GM19035 (cell line): Measurements from ENCODE around the gene RPL10.
A peak's percentile ranks its signal among the peaks of the same experiment; 100 is the strongest.
"Not testable (repeated sequence)": the region's sequence is repeated elsewhere in the genome, so short reads cannot be mapped to it uniquely, and the experiment has no call there.

Source experiments
- ATAC-seq: cut with Tn5 transposase; IDR thresholded peaks from one replicate; pipeline ENCODE4 v1.9.1; 2021; ENCODE audit not compliant: unreplicated experiment

RPL10 gene

DNA sequence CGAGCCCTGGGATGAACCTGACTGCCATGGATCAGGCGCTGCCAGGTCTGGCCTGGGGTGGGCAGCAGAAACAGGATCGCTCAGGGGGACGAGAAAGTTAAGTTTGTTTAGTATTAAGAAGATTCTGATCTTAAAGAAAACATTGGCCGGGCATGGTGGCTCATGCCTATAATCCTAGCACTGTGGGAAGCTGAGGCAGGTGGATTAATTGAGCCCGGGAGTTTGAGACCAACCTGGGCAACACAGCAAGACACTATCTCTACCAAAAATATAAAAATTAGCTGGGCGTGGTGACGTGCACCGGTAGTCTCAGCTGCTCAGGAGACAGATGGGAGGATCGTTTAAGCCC is 23.0 kb upstream of the RPL10 start:
- ATAC-seq, result no peak

DNA sequence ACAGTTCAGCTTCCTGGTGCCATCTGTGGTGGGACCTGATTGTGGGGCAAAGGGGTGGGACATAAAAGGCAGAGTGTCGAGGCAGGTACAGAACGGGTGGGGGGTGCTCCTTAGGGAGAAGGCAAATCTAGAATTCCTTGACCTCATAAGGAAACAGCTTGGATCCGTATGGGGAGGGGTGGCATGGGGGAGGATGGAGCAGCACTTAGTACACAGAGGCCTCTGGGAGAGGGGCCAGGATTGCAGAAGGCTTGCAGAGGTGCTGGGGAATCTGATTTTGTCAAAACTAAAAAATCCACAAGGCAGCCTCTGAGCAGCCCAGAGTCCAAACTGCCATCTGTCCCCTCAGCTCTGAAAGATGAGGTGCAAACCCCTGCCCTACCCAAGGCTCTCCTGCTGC is 21.4 kb upstream of the RPL10 start:
- ATAC-seq, result no peak

DNA sequence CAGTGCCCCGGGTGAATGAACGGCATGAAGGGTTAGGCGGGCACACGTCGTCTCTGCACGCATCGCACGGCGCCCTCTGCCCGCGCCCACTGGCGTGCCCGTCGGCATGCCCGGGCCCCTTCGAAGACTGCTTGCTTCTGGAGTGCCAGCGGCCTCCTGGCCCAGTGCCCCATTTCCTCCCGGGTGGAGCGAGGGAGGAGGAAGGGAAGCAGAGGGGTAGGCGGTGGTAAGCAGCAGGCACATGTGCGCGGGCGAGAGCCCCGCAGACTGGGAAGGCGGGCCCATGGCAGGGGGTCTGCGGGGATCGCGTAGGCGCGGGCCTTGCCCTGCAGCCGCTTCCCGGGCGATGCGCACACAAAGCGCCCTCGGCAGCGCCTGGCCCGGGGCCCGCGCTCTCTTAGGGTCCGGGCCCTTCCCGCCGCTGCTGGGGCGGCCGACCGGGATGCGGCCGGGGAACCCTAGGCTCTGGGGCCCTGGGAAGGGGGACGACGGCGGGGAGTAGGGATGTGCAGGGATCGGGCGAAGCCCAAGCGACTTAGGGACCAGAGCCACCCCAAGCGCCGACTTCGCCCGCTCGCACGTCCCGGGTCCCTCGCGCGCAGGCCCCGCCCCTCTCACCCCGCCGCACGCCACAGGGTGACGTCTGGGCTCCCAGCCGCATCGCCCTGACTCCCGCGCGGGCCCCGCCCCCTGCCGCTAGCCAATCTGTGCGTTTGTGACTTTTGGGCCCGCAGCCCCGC is 19.9 kb upstream of the RPL10 start:
- ATAC-seq, result peak; percentile 4

DNA sequence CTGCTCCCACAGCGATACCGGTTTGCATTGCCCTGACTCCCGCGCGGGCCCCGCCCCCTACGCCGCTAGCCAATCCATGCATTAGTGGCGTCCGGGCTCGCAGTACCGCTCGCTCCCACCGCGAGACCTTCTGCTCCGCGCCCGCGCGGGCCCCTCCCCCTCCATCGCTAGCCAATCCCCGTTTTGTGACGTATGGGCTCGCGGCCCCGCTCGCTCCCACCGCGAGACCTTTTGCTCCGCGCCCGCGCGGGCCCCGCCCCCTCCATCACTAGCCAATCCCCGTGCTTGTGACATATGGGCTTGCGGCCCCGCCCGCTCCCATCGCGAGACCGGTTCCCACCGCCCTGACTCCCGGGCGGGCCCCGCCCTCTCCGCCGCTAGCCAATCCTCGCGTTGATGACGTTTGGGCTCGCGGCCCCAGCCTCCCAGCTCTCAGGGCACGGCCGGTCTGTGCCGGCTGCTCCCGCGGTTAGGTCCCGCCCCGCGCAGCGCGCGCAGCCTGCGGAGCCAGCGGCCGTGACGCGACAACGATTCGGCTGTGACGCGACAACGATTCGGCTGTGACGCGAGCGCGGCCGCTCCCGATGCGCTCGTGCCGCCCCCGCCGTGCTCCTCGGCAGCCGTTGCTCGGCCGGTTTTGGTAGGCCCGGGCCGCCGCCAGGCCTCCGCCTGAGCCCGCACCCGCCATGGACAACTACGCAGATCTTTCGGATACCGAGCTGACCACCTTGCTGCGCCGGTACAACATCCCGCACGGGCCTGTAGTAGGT is 19.2 kb upstream of the RPL10 start, which contains the start of gene EMD:
EMD (plus strand) TSS at position 497 of the 770 bp plus-strand sequence; CDS start at position 687, 190 bp downstream.
- ATAC-seq, result peak; percentile 78

DNA sequence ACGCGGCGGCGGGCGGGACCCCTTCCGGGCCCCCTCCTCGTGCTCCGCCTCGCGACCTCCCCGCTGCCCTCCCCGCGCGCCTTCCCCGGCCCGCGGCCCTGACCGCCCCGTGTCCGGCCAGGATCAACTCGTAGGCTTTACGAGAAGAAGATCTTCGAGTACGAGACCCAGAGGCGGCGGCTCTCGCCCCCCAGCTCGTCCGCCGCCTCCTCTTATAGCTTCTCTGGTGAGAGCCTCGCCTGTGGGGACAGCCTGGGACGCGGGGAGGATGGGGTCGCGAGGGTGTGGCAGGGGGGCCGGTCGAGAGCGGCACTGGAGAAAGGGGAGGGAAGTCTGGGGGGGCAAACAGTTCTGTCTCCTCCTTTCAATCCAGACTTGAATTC is 18.6 kb upstream of the RPL10 start:
- no peak for ATAC-seq

DNA sequence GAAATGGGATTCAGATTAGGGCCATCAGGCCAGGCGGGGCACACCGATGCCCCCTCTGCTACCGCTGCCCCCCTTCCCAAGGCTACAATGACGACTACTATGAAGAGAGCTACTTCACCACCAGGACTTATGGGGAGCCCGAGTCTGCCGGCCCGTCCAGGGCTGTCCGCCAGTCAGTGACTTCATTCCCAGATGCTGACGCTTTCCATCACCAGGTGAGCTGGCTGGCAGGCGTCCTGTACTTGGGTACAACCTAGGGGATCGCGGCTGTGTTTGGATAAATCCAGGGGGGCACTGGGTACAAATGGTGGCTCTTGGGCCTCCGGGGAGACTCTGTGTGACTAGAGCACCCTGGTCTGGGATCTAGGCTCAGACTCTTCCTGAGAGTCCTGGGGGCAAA is 18.0 kb upstream of the RPL10 start:
- no peak for ATAC-seq

DNA sequence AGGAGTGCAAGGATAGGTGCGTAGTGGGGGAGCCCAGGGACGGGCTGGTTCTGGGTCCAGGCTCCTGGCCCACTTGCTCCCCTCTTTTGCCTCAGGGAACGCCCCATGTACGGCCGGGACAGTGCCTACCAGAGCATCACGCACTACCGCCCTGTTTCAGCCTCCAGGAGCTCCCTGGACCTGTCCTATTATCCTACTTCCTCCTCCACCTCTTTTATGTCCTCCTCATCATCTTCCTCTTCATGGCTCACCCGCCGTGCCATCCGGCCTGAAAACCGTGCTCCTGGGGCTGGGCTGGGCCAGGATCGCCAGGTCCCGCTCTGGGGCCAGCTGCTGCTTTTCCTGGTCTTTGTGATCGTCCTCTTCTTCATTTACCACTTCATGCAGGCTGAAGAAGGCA is 17.4 kb upstream of the RPL10 start:
- ATAC-seq, result no peak

DNA sequence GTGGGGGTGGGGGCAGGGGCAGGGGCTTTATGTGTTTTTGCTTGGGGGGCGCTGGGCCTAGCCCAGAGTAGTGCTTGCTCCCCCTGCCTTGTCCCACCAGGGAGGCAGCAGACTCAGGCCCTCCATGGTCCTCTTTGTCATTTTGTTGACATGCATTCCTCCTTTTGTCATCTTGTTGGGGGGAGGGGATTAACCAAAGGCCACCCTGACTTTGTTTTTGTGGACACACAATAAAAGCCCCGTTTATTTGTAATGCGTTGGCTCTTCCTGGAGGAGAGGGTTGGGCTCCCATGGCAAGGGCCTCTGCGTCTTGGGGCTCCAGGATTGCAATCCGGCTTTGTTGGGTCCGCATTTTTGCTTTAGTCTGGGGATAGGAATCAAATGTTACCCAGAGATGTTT is 16.9 kb upstream of the RPL10 start:
- no peak for ATAC-seq

DNA sequence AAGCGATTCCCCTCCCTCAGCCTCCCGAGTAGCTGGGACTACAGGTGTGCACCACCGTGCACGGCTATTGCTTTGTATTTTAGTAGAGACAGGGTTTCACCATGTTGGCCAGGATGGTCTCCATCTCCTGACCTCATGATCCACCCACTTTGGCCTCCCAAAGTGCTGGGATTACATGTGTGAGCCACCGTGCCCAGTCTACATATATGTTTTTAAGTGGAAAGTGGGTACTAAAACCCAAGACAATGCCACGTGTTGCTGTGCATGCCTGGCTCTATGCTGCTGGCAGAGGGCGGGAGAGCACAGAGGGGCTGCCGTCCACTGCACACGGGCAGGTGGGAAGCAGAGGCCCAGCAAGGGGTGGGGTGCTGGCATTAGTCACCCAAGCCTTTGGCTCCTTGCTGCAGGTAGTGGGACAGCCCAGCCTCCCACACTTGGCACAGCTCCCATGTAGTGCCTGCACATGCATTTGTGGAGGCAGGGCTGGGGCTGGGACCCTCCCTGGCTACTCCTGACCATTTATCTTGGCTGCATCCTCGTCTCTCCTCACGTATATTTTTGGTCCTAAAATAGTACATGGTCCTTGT is 15.6 kb upstream of the RPL10 start:
- no peak for ATAC-seq

DNA sequence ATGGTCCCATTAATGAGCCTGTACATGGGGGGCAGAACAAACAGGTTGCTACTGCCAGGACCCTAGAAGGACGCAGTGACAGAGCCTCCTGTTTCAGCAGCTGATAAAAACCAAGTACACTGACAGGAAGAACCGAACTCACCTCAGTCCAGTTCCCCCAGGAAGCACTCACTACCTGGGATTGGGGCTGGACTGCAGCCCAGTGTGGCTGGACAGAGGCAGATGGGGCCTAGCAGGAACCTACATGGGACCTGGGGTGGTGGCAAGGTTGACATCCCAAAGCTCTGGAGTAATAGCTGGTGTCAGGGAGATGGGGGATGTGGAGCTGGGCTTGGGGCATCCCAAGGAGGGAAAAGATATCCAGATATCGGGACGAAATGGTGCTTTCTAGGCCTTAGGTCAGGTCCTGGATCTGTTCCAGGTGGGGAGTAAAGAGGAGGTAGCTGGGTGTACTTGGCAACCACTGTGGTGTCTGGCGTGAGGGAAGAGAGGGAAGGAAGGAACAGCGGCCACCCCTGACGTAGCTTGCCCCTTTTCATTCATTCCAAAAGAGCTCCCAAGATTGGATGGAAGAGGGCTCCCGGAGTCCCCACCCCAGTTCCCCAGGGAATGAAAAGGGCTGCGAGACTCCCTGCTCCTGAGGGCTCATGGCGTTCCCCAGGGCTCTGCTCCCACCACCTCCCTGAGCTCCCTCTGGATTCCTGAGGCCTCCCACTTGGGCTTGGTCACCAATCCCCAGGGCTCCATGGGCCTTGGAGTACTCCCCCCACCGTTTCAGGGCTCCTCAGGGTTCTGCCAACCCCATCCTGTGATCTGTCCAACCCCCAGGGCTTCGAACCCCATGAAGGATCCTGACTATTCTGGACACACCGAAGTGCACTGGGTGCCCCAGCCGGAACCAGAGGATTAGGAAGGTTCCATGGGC is 14.6 kb upstream of the RPL10 start:
- ATAC-seq, result no peak

DNA sequence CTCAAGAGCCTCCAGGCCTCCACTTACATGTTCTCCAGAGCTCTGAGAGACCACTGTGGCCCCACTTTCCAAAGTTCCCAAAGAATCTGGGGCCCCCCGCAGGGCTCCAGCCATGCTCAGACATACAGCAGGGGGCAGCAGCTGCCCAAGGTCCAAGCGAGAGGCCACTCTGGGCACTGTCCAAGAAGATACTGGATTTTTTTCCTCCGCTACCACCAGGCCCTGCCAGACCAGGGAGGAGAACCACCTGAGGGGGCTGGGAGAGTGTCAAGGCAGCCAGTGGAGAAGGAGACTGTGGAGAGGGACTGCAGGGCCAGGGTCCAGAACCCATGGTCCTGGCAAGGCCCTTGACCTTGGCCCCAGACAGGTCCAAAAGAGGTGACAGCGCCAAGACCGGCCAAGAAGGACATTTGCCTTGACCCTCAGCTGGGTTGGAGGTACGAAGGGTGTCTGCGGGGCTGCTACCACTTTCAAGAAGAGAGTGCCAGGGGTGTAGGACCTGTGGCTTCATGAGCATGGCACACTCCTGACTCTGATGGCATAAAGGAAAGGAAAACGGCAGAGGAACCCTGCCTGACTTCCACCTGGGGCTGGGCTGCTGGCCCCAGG is 13.8 kb upstream of the RPL10 start:
- ATAC-seq, result no peak

DNA sequence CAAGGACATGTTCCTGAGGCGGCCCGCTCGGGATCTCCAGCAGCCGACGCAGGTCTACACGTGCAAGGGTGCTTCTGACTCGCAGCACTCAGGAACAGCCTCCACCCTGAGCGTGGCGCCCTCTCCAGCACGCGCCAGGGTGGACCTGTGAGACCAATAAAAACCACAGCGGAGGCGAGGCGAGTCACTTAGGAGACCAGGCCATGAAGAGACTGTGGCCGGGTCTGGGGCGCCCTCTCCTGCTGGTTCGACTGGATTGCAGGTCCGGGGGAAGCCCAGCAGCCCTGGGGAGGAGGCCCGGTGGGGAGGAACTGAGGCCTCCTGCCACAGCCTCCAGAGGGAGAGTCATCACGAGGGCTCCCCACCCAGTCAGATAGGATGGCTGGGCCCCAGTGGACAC is 10.1 kb upstream of the RPL10 start:
- peak; percentile 32 for ATAC-seq

DNA sequence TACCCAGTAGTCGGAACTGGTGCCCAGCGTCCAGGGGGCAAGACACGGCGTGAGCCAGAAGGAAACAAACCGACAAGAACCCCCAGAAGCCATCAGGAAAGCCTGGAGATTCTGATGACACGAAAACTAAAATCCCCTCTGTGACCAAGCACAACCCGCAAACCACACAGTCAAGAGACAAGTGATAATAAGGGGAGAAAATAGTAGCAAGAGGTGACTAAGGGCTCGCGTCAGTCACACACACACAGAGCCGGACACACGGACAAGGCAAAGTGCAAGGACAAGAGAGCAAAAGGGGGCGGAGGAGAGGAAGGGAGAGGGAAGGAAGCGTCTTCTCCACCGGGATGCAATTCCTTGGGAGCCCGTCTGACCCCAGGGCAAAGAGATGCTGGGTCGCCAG is 9.5 kb upstream of the RPL10 start:
- ATAC-seq, result peak; percentile 24

DNA sequence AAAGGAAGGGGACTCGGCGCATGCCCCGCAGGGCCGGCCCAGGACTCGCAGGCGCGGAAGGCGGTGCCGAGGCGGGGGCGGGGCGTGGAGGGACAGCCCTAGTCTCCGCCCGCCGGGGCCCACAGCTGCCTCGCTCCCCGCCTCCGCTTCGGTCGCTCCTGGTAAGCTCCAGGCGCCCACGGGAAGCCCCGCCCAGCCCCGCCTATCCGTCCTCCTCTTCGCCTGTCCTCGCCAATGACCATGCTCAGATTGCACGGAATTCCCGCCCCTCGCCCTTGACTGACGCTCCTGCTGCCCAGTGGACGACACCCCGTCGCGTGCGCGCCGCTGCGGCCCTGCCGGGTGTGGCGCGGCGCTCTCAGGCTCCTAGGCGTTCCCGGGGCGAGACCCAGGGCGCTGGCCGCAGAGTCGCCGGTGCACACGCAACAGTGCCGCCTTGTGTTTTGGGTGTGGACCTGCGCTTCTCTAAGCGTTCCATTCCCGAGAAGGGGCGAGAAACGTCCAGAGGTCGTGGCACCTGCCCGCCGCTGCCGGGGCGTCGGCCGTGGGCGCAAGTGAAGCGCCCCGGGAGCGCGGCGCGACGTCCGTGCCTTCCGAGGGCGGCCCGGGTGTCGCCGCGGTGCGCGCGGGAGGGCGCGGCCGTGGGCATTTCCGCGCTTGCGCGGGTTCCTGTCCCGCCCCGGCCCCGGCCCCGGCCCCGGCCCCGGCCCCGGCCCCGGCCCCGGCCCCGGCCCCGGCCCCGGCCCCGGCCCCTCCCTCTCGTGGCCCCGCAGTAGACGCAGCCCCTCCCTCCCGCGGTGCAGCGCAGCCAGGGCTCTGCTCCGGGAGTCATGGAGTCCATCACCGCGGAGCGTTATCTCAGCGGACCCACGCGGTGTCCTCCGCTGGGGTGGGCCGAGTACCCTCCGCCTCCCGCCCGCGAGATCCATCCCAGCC is 8.1 kb upstream of the RPL10 start:
- peak; percentile 67 for ATAC-seq

DNA sequence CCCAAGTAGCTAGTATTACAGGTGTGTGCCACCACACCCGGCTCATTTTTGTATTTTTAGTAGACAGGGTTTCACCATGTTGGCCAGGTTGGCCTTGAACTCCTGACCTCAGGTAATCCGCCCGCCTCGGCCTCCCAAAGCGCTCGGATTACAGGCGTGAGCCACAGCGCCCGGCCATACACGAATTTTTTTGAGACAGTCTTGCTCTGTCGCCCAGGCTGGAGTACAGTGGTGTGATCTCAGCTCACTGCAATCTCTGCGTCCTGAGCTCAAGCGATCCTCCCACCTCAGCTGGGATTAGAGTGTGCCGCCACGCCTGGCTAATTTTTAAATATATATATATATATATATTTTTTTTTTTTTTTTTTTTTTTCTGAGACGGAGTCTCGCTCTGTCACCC is 1.8 kb upstream of the RPL10 start:
- not testable (repeated sequence) for ATAC-seq

DNA sequence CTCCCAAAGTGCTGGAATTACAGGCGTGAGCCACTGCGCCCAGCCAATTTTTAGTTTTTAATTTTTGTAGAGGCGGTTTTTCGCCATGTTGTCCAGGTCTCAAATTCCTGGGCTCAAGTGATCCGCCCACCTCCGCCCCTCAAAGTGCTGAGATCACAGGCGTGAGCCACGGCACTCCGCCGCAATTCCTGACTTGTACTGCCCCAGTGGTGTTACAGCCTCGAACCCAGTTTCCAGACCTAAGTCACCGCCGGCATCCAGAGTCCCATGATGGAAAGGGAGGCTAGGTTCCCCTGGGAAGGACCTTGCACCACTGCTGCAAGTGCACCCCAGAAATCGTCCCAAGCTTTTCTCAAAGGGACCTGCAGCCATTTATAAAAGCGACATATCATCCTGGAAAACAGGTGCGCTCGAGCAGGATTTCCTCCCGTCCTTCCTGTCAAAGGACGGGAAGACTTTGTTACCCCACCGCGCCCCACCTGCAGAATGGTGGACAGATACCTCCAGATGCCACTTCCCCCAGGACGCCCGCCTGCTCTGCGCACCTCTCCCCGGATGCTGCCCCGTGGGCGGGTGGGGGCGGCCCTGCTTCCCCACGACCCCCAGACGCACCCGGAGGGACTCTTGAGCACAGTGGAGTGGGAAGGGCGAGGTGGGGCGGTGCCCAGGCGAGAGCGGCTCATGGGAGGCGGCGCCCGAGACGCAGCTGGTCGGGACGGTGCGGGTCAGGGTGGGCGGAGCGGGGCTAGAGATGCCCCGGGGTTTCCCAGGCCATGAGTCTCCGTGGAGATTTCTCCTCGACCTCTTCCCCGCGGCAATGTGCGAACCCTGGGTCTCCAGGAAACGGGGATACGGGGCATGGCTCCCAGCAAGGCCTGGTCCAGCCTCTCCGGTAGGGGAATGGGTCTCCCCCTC is 947 bp upstream of the RPL10 start:
- peak; percentile 46 for ATAC-seq

DNA sequence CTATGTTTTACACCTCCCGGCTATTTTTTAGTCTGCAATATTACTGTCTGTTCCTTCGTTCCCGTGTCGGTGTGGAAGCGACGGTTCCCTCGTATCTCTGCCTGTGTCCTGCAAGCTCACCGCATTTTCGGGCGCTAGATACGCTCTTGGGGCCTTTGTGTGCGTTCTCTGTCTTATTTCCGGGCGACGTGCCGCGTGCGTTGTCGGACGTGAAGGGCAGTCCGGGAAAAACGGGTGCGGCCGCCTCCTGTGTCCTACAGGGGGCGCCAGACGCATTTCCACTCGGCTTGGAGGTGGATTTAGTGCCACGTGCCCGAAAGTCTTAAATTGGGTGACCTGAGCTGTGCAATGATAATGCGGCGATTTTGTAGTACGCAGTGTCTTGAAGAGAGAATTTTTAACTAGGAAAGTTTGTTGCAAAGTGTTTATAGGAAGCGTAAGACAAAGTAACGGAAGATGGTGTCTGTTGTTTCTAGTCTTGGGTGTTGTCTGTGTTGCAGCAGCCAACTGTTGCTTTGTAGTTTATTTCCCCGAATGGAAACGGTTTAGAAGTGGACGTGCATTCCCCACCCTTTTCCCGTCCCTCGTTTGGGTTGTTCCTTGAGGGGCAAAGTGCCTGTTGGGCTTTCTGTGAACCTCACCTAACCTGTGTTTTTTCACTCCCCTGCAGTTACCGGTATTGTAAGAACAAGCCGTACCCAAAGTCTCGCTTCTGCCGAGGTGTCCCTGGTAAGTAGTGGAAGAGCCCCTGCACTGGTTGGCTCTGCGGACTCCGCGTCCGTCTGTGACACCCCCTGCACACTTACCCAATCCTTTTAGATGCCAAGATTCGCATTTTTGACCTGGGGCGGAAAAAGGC is 720 bp downstream of the RPL10 start:
- peak; percentile 21 for ATAC-seq
